ENCODE measurements around the gene BIRC6.
"Not testable (repeated sequence)": the region's sequence is repeated elsewhere in the genome, so short reads cannot be mapped to it uniquely, and the experiment has no call there.

The BIRC6 gene

DNA sequence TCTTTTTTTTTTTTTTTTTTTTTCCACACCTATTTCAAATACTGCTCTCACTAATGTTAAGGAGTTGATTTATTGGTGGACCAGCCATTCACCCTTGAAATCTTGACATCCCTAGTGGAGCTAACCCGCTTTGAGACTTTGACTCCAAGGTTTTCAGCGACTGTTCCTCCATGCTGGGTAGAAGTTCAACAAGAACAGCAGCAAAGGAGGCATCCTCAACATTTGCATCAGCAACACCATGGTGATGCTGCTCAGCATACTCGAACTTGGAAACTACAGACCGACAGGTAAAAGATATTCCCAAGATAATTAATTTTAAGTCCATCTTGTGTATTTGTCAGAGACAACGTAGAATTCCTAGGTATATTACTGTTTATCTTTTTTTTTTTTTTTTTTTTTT lies 74.0 kb downstream of the BIRC6 start:
- in situ Hi-C loops (cut with HindIII; ENCODE audit: low sequenced_read_pairs), result no loop called here

DNA sequence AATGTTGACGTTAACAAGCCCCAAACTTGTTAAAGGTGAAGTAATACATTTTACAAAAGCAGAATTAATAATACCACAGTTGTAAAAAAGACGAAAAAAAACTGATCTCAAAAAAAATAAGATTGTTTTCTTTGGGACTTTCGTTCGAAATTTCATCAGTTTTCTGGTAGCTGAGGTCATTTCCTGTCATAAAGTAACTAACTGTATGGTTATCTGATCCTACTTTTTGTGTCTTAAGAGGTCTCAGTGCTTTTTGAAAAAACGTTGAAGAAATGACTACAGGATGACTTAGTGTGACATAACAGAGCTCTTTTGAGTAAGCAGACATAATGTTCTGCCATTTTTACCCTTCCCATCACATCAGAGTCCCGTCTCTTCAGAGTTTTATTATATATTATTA lies 79.3 kb downstream of the BIRC6 start:
- in situ Hi-C loops (cut with HindIII; ENCODE audit: low sequenced_read_pairs), result no loop called here

DNA sequence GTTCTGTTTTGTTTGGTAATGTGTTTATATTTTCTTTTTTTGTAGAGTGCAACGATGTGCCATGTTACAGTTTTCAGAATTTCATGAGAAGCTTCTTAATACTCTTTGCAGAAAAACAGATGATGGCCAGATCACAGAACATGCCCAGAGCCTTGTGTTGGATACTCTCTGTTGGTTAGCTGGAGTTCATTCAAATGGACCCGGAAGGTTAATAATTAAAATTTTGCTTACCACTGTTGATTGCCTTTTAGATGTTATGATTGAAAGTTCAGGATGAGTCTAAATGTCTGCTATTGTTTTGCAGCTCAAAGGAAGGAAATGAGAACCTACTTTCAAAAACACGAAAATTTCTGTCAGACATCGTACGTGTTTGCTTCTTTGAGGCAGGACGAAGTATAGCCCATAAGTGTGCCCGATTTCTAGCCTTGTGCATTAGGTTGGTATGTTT lies 85.2 kb downstream of the BIRC6 start:
- in situ Hi-C loops (cut with HindIII; ENCODE audit: low sequenced_read_pairs), result no loop called here

DNA sequence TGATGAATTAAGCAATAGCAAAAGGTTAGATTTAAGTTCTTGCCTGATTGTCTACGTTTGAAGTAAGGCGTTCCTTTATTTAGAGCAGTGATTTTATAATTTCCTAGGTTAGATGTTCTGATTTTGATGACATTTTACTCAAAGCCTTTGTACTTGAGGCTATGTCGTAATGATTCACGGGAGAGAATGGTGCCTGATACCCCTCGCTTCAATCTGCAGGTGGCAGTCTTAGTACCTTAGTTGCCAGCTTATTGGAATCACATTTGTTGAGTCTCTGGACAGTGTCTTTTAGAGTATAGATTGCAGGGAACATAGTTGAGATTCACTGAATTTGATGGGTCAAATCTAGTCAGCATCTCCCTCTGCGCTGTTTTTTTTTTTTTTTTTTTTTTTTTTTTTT lies 89.5 kb downstream of the BIRC6 start:
- in situ Hi-C loops (cut with HindIII; ENCODE audit: low sequenced_read_pairs), result no loop called here

DNA sequence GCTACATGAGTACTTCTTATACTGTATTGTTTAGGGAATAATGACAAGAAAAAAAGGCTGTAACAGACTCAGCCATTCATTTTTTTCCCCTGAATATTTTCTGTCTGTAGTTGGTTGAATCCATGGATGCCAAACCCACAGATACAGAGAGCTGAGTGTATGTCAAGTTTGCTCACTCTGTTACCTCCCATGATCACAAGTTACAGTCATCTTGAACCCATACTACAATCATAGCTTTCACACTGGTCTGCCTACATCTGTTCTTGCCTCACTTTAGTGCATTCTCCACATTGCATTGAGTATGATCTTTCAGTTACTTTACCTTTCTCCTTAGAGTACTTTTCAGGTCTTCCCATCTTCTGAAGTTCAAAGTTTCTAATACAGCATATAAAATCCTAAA lies 94.0 kb downstream of the BIRC6 start:
- in situ Hi-C loops (cut with HindIII; ENCODE audit: low sequenced_read_pairs), result no loop called here

DNA sequence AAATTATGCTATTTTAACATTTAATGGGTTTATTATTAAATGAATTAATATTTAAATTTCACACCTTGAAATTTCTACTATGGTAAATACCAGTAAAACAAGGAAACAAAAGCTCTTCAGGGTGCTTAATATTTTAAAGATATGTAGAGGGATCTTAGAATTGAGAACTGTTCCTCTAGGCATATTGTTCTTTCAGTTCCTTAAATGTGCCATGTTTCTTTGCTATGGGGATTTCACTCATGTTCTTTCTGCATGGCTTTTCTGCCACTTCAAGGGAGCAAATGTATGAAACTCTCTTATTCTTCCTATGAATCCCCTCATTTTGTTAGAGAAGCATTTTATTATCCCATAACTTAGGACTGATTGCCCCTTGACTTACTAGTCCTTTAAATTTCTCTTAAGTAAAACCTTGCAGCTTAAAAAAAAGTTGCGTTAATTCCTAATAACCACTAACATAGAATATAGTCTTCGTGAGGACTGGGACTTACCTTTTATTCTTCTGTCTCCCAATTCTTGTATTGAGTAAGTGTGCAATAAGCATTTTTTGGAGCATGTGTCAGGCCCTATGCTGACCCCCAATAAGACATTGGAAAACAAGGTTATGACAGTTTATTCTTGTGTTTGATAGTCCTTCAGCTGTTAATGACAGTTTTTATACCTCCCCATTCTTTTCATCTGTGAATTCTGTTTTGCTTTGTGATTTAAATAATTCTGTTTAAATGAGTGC lies 95.7 kb downstream of the BIRC6 start:
- in situ Hi-C loops (cut with HindIII; ENCODE audit: low sequenced_read_pairs), result no loop called here

DNA sequence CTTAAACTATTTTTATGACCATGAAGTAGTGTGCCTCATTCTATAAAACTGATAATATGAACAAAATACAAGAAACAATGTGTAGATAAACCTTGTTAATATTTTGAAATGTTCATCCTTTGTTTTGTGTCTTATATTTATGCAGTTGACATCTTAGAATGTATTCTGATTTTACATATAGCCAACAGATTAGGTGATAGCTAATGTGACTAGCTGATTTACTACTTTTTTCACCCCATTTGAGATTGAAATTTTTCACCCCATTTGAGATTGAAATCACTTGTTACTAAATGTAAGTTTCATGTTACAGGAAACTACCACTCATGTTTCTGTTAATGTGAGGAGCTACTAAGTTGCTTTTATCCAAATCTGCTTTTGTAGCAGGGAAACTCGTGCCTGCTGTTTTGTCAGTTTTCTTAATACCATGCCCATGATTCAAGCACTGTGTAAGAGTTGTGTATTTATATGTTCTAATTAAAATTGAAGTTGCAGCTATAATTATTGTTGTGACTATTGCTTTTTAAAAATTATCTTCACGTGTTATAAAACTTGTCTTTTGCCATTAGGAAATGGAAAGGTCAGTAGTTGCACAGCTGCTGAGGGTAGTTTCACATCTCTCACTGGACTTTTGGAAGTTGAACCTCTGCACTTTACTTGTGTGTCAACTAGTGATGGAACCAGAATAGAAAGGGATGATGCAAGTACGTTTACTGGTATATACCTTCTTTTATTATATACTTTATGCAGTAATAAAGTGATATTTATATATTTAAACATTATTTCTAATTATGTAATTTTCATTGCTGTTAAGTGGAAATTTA lies 96.6 kb downstream of the BIRC6 start:
- in situ Hi-C loops (cut with HindIII; ENCODE audit: low sequenced_read_pairs), result no loop called here

DNA sequence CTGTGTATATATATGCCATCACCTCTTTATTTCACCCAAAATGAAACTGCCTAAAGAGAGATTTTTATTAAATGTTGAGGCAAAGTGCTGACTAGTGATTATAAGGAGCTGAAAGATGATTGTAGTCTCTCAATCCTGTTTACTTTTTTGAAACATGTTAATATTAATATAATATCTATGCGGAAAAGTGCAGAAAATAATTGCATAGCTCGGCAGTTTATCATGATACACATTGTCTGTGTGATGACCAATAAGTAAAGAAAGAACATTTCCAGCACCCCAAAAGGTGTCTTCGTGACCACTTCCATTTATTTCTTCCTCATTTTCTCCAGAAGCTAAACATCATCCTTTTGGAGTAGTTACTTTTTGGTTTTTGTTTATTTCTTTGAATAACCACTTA lies 99.0 kb downstream of the BIRC6 start:
- in situ Hi-C loops (cut with HindIII; ENCODE audit: low sequenced_read_pairs), result no loop called here

DNA sequence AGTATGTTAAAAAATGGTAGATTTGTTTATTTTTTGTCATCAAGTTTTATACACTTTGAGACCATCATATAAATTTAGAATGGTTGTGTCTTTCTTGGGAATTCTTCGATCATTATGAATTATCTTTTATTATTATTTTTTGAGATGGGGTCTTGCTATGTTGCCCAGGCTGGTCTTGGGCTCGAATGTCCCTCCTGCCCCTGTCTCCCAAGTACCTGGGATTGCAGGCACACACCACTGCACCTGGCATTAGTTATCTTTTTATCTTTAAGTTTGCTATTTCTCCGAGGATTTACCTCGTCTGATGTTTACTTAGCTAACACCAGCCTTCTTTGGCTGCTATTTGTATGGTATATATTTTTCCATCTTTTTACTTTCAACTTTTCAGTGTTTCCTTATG lies 100.0 kb downstream of the BIRC6 start:
- in situ Hi-C loops (cut with HindIII; ENCODE audit: low sequenced_read_pairs), result no loop called here

DNA sequence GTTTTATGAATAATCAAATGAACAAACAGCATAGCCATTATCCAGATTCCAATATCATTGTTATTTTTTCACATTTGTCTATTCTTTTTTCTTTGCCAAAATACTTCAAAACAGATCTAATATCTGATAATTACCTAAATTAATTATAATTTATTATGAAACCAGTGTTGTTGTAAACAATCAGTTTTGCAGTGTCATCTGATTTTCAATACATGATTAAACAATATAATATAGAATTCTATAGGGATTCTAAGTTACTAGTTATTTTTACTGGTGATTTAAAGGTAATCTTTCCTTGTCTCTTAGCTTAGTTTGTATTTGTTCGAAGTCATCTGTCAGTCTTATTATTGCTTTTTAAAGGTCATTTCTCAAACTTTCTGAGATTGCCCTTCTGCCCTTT lies 101.0 kb downstream of the BIRC6 start:
- in situ Hi-C loops (cut with HindIII; ENCODE audit: low sequenced_read_pairs), result no loop called here

DNA sequence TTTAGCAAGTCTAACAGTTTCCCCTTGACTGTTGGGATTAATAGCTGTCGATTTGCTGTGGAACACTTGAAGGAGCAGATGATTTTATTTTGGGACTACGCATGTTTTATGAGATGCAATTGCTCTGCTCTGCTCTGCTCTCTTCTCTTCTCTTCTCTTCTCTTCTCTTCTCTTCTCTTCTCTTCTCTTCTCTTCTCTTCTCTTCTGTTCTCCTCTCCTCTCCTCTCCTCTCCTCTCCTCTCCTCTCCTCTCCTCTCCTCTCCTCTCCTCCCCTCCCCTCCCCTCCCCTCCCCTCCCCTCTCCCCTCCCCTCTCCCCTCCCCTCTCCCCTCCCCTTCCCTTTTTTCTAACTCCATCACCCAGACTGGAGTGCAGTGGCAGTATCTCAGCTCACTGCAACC lies 104.0 kb downstream of the BIRC6 start:
- in situ Hi-C loops (cut with HindIII; ENCODE audit: low sequenced_read_pairs), result not testable (repeated sequence)

DNA sequence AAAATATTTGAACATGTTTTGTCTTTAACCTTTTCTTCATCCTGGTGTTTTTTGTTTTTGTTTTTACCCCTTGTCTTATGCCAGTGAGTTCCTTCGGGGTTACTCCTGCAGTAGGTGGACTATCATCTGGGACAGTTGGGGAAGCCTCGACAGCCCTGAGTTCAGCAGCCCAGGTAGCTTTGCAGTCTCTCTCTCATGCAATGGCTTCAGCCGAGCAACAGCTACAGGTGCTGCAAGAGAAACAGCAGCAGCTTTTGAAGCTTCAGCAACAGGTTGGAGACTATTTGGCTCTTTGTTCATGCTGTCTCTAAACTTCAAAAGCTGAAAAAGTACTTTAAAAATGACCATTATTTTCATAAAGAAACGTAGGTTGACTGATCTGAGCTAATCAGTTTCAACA lies 106.3 kb downstream of the BIRC6 start:
- in situ Hi-C loops (cut with HindIII; ENCODE audit: low sequenced_read_pairs), result no loop called here

DNA sequence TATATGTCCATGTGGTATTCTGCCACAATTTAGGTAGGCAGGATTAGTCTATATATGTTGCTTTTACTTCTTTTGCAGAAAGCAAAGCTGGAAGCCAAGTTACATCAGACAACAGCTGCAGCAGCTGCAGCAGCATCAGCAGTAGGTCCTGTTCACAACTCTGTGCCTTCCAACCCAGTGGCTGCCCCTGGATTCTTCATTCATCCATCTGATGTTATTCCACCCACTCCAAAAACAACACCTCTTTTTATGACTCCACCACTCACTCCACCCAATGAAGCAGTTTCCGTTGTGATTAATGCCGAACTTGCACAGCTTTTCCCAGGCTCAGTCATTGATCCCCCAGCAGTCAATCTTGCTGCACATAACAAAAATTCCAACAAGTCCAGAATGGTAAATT lies 107.6 kb downstream of the BIRC6 start:
- in situ Hi-C loops (cut with HindIII; ENCODE audit: low sequenced_read_pairs), result no loop called here

DNA sequence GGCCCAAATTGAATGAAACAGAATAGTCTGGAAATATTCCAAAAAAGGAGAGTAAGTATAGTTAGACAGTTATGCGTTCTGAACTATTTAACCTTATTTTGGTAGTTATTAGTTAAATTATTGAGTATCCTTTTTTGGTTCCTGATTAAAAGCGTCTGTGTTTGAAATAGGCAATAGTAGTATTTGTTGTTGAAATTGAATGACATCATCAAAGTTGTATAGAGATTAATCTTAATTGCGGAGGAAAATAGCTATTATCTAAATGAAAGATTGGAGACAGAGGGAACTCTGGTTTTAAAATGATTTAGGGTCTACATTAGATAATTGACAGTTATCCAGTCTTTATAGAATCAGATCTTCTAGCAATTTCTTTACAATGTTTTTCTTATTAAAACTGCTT lies 115.8 kb downstream of the BIRC6 start:
- in situ Hi-C loops (cut with HindIII; ENCODE audit: low sequenced_read_pairs), result no loop called here

DNA sequence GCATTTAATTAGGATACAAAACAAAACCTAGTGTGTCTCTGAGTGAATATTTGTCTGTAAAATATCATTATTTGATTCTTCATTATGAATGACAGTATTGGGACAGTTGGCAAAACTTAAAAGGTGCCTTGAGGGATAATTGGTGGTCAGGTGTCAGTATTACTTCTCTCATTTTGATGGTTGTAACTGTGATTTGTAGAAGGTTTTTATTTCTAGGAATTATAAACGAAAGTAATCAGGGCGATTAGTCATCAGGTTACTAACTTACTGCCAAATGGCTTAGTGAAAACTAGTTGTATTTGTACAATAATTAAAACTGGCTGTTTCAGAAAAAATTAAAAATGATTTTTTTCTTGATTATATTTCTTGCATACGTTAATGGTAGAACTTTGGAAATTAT lies 117.6 kb downstream of the BIRC6 start:
- in situ Hi-C loops (cut with HindIII; ENCODE audit: low sequenced_read_pairs), result no loop called here

DNA sequence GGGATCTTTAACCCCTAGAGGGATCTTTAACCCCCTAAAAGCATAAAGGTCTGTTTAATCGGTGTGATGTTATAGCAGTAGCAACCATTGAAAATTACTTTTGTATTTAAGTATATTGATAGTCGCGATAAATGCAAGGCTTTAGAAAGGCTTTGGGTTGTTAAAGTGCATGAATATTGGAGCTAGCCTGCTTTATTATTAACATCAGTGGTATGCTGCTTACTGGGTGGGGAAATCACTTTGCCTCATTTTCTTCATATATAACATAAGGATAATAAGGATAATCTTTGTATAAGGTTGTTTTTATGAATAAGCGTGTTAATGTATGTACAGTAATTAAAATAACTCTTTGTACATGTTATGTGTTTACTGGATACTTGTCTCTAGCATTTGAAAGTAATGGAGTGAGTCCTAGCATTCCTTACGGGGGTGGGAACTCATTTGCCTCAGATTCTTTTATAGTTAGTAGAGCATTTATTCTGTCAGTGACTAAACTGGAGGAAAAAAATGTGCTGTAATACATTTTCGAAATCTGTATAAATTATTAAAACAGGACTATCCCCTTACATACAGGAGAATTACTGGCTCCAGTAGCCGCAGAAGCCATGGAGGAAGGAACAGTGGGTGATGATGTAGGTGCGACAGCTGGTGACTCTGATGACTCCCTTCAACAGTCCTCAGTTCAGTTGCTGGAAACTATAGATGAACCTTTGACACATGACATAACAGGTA lies 122.2 kb downstream of the BIRC6 start:
- in situ Hi-C loops (cut with HindIII; ENCODE audit: low sequenced_read_pairs), result no loop called here

DNA sequence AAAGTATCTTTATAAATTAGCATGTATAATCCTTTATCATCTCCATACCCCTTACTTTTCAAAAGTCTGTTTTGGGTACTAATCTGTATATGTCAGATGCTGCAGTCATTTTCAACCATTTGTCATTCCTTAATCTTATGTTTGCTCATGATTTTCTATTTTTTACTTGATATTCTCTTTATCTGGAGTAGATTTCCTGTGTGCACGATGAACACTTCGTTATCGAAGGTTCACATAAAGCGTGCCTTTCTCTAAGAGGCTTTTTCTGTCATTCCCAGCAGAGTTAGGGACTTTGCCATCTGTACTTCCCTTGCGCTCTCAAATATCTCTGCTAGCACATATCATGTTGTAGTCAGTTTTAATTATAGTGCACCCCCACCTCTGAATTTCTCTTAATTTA lies 123.2 kb downstream of the BIRC6 start:
- in situ Hi-C loops (cut with HindIII; ENCODE audit: low sequenced_read_pairs), result no loop called here

DNA sequence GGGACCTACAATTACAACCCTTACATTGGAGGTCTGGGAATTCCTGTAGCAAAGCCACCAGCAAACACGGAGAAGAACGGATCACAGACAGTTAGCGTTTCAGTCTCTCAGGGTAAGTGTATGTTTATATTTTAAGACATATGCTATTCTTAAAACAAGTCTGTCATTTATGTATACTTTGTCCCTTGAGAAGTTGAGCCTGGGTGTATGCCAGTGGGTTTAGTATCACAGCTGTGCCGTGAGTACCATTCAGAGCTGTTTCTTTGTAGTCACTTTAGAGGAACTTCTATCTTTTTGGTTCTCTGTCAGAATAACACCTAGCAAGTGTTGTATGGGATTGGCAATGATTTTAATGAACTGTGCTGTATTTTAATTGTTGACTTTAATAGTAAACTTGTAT lies 125.6 kb downstream of the BIRC6 start:
- in situ Hi-C loops (cut with HindIII; ENCODE audit: low sequenced_read_pairs), result no loop called here

DNA sequence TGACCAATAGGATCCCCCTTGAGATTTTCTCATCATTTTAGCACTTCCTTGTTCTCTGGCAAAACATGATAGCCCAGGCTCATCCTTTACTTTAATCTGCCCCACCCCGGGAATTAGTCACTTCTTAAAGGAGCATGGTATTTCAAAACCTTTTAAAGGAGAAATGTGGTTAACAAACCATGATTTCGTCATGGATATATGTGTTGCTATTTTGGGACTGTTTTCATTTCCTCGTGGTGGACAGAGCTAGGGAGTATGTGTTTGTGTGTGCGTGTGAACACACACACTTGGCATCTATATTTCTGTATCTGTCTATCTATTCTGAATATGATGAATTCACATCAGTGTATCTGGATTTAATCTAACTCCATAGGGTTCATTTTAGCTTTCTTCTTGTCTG lies 128.1 kb downstream of the BIRC6 start:
- in situ Hi-C loops (cut with HindIII; ENCODE audit: low sequenced_read_pairs), result no loop called here

DNA sequence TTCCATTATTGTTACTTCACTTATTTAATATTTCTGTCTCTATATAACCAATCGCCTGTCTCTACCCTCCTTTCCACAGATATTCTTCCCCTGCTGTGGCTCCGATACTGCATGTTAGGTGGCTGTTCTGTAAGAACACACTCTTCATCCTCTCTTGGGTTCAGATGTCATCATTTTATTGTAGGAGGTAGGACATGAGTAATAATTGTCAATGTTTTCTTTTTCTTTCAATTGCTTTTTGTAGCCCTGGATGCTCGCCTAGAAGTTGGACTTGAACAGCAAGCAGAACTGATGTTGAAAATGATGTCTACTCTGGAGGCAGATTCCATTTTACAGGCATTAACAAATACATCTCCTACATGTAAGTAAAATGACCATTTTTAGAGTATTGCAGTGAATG lies 128.6 kb downstream of the BIRC6 start:
- in situ Hi-C loops (cut with HindIII; ENCODE audit: low sequenced_read_pairs), result no loop called here

DNA sequence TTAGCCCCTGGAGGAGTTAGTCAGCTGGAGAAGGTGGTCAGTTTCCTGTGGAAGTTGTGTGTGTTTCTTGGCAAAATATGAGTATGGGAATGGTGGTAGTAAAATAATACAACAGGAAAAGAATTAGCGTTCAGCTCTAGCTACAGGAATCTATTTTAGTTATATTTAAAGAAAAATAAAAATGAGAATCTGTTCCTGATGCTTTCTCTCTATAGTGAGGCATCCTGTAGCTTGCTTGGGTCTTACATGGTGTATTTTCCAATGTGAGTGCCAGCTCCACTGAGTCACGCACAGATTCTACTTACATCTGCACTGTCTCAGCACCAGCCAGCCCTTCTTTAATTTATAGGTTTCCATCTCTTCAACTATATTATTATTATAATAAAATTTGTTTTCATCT lies 132.2 kb downstream of the BIRC6 start:
- in situ Hi-C loops (cut with HindIII; ENCODE audit: low sequenced_read_pairs), result no loop called here

DNA sequence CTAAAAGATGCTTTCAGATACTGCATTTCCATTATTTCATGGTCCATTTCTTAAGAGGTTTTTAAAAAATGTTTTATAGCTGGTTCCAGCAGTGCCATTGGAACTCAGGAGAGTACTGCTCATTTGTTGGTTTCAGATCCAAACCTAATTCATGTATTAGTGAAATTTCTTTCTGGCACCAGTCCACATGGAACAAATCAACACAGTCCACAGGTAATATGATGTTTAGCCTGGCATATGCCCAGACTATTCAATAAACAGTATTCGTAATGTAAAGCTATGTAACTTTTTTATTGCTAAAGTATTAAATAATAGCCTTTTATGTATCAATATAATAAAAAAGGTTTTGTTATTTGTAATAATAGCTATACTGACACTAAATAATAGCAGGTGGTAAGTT lies 134.5 kb downstream of the BIRC6 start:
- in situ Hi-C loops (cut with HindIII; ENCODE audit: low sequenced_read_pairs), result no loop called here

Data from endothelial cell of hepatic sinusoid (primary cell).